Adrenal gland (tissue), 12 donors: Measurements from ENCODE around the gene LRIG1. TPM values are rescaled to one million over a fixed set of nuclear protein-coding genes. Genes with fewer than 3 reads are reported as not detected.

Source experiments
- DNase-seq, 7 donors: peaks; one replicate each; pipeline ENCODE4 v3.0.0-alpha.2; 2019 to 2020
- H3K27ac ChIP-seq, 5 donors: fragments of 200-600 bp; sonication (generic) in 4 of 5; 1 replicate in 3 of 5; 2 replicates in 2 of 5; pipeline versions ENCODE4 v1.5.1 to v1.8.0; 2016 to 2020; ENCODE audit warnings: mild to moderate bottlenecking in 1 of 5
- H3K27me3 ChIP-seq: fragments of 200-600 bp; 2 replicates; pipeline ENCODE4 v1.8.0; 2021
- H3K36me3 ChIP-seq, 2 donors: fragments of 200-600 bp; replicated peaks in 1 of 2; 1 replicate in 1 of 2; 2 replicates in 1 of 2; pipeline versions ENCODE4 v1.5.1 to v1.8.0; 2018 to 2022
- H3K4me1 ChIP-seq, 2 donors: fragments of 200-600 bp; replicated peaks in 1 of 2; 1 replicate in 1 of 2; 2 replicates in 1 of 2; pipeline versions ENCODE4 v1.5.1 to v1.8.0; 2018 to 2021
- H3K4me3 ChIP-seq, 4 donors: fragments of 200-600 bp; sonication (generic) in 3 of 4; one replicate each; pipeline ENCODE4 v1.5.1; 2016 to 2018
- H3K9me3 ChIP-seq, 3 donors: fragments of 200-600 bp; sonication (generic) in 1 of 3; replicated peaks in 1 of 3; 1 replicate in 2 of 3; 2 replicates in 1 of 3; pipeline versions ENCODE4 v1.5.1 to v1.8.0; 2016 to 2021
- POLR2A ChIP-seq, 2 donors: fragments of 450-650 bp; IDR thresholded peaks; one replicate each; pipeline ENCODE4 v1.6.1; 2017; ENCODE audit warnings: antibody characterized with exemption in 2 of 2, mild to moderate bottlenecking in 2 of 2, moderate library complexity in 1 of 2
- WGBS, 4 donors: extraction: QIAGEN DNeasy Blood & Tissue Kit in 2 of 4; methylation state at CpG; one replicate each; pipeline versions ENCODE4 v1.1.5 to v1.1.7; 2013 to 2017; 5-methylcytosine and 5-hydroxymethylcytosine counted together
- intact Hi-C, 2 donors: fragments of 100-400 bp; cut with DNase I; formaldehyde crosslinking; loops; one replicate each; pipeline versions ENCODE4 v1.14.1 to v1.15.0; 2022 to 2023
- polyA plus RNA-seq, 3 donors: library from polyadenylated mRNA; stranded (reverse); fragments of 200-250 nt in 2 of 3; fragments of 350-450 nt in 1 of 3; fragmentation: Illumina TruSeq in 1 of 3; extraction: RNeasy Lipid Tissue Mini Kit (QIAGEN cat#74804) in 1 of 3; gene quantifications; one replicate each; pipeline ENCODE4 v1.2.3, GENCODE V29; 2013 to 2014
- total RNA-seq, 9 donors: library from RNA; depleted of rRNA in 4 of 9; stranded (reverse); fragments of >200 nt in 4 of 9; fragments of 120-200 nt in 1 of 9; fragmentation: NEBNext Ultra II Directional in 1 of 9; extraction: Animal tissue kit (Norgen Biotek cat#: 25700) in 1 of 9; gene quantifications; one replicate each; pipeline versions ENCODE4 v1.1.0 to v1.2.4, GENCODE V29; 2013 to 2023
- TF ChIP-seq, protein P1 (sequence below), 6 experiments: fragments of 450-650 bp in 4 of 6; fragments of 200-600 bp in 2 of 6; sonication (generic) in 1 of 6; IDR thresholded peaks; 1 replicate in 5 of 6; 2 replicates in 1 of 6; pipeline versions ENCODE4 v1.5.1 to v1.8.0; 2016 to 2021; ENCODE audit warnings: antibody characterized with exemption in 6 of 6, mild to moderate bottlenecking in 2 of 6, moderate library complexity in 1 of 6
- donor health status: healthy with polysubstance abuse.
- donor health status: Bipolar disorder and iron deficiency.
- donor health status: DM: yes; HTN: yes; CAD: no.
- donor health status: DM: no; HTN: no; CAD: no.
- donor health status: DM: no; HTN: no; CAD: no.
- donor health status: DM: yes; HTN: yes; CAD: no.

LRIG1 gene
- total and polyA plus RNA-seq, 12 donors, result 1.5 to 13.3 (median 4.7) TPM

DNA sequence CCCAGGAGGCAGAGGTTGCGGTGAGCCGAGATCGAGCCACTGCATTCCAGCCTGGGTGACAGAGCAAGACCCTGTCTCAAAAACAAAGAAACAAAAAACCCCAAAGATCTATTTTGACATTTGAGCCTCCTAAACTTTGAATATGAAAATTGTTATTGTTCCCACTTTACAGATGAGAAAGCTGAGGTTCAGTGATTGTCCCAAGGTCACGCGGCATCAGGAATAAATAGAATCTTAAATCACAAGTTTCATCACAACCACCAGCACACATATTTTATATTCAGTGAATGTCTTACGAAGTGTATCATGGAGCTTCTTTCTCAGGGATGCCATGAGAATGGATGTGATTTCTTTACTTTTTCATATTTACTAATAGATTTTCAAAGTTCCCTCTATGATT lies 5.3 kb upstream of the LRIG1 start:
- H3K27ac ChIP-seq, result no peak overlapping the region
- intact Hi-C loops, result loop anchor here in 1 of 2 donors (10.0 kb wide), 1 partner anchor 309 kb away; no protein-coding TSS in a partner anchor
- H3K27me3 ChIP-seq, result no peaks in the 10 kb centered on the region
- H3K4me3 ChIP-seq, result no peak overlapping the region
- TF ChIP-seq POLR2A (IDR thresholded peaks at IDR 0.05), result no peak
- no peaks in the 10 kb centered on the region for H3K36me3 ChIP-seq
- DNase-seq, result no peak
- WGBS, 4 donors, result 85 to 95% (median 89%) methylated on average over 6 of the region's 6 CpGs
- no peaks in the 10 kb centered on the region for H3K9me3 ChIP-seq
- peaks cover 0 to 4% of the 10 kb centered on the region in 2 donors for H3K4me1 ChIP-seq

DNA sequence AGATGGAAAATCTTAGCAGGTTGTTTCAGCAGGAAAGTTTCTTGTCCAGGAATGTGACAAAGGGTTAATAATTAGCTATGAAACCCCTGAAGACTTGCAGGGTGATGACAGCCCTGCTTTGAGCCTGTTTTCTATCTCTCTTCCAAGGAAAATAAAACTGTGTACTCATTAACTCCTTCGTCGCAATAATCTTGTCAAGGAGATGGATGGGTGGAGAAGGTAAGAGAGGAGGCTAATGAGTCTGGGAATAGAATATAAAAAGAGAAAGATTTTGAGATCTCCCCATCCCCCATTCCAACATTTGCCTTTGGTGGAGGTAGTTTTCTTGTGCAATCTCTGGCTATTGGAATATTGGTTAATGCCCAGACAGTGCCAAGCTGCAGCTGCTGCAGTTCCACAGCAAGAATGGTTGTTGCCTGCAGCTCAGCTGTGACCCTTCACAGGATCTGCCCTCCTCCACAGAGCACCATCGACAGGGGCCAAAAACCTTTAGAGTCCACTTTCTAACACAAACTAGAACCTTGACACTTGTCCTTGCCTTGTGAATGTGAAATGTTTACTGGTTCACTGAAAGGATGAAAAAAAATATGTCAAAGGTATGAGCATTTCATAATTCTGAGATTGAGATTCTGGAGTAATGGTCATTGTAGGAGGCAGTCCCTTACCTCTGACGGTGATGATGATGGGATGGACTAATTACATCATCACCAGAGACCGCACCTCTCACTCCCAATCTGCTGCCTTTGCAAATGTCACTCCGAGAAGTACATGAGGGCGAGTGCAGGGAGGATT lies 4.2 kb upstream of the LRIG1 start:
- H3K9me3 ChIP-seq, result no peaks in the 10 kb centered on the region
- 54 to 62% (median 58%) methylated on average over 7 of the region's 7 CpGs for WGBS, 4 donors
- no peak for TF ChIP-seq POLR2A (IDR thresholded peaks at IDR 0.05)
- TF ChIP-seq, protein P1, sequence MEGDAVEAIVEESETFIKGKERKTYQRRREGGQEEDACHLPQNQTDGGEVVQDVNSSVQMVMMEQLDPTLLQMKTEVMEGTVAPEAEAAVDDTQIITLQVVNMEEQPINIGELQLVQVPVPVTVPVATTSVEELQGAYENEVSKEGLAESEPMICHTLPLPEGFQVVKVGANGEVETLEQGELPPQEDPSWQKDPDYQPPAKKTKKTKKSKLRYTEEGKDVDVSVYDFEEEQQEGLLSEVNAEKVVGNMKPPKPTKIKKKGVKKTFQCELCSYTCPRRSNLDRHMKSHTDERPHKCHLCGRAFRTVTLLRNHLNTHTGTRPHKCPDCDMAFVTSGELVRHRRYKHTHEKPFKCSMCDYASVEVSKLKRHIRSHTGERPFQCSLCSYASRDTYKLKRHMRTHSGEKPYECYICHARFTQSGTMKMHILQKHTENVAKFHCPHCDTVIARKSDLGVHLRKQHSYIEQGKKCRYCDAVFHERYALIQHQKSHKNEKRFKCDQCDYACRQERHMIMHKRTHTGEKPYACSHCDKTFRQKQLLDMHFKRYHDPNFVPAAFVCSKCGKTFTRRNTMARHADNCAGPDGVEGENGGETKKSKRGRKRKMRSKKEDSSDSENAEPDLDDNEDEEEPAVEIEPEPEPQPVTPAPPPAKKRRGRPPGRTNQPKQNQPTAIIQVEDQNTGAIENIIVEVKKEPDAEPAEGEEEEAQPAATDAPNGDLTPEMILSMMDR (IDR thresholded peaks at IDR 0.05), result no peak
- H3K27ac ChIP-seq, result no peak overlapping the region
- H3K27me3 ChIP-seq, result no peaks in the 10 kb centered on the region
- H3K4me1 ChIP-seq, result peaks cover 0 to 4% of the 10 kb centered on the region in 2 donors
- DNase-seq, result no peak
- H3K36me3 ChIP-seq, result no peaks in the 10 kb centered on the region
- intact Hi-C loops, result loop anchor here in 1 of 2 donors (10.0 kb wide), 1 partner anchor 310 kb away; no protein-coding TSS in a partner anchor
- no peak overlapping the region for H3K4me3 ChIP-seq

DNA sequence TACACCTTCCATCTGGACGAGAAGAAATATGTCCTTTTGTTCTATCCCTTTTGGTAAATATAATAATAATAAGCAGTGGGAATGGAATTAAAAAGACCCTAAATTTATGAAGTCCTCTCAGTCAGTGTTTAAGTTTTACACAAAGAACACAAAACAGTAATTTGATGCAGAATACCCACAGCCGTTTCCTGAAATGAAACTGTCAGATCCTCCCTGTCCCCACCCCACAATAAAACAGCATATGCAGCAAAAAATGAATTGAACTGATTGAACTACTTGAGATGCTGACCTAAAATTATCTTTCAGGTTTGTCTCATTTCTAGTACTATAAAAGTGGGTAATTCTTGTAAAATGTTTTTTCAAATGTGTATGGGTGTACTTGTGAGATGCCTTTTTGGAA lies 2.2 kb upstream of the LRIG1 start:
- no peak for DNase-seq
- H3K27me3 ChIP-seq, result no peaks in the 10 kb centered on the region
- intact Hi-C loops, result loop anchor here in 1 of 2 donors (10.0 kb wide), 1 partner anchor 312 kb away; no protein-coding TSS in a partner anchor
- 53 to 65% (median 60%) methylated on average over 2 of the region's 2 CpGs for WGBS, 4 donors
- no peak overlapping the region for H3K4me3 ChIP-seq
- no peaks in the 10 kb centered on the region for H3K36me3 ChIP-seq
- H3K9me3 ChIP-seq, result no peaks in the 10 kb centered on the region
- no peak for TF ChIP-seq POLR2A (IDR thresholded peaks at IDR 0.05)
- TF ChIP-seq, protein P1 (IDR thresholded peaks at IDR 0.05), result no peak
- H3K27ac ChIP-seq, result no peak overlapping the region
- H3K4me1 ChIP-seq, result peaks cover 0 to 12% of the 10 kb centered on the region in 2 donors

DNA sequence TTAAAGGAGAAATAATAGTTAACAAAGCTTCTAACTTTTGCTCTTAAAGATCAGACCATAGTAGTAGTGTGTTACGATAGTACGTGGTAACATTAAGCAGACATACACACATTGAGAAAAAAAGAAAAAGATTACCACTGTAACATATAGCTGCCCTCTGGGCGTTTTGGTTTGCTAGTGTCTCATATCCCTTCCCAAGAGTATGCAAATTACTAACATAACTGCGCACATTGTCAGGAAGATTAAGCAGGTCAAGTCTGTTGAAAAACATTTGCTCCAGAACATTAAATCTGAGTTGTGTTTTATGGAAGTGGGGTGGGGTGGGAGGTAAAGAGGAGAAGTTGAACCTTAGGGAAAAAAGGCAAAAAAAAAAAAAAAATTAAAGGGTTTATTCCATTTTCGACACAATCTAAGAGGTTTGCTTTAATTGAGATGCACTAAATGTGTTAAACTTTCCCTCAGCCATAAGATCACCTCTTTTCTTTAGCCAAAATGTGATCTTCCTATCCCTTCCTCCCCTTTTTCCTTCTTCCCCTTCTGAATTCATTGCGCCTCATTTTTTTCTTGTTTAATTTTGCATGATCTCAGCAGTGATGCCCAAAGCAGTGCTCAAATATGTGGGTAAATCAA lies 1.5 kb upstream of the LRIG1 start:
- peaks cover 0 to 12% of the 10 kb centered on the region in 2 donors for H3K4me1 ChIP-seq
- no peak for DNase-seq
- no peaks in the 10 kb centered on the region for H3K9me3 ChIP-seq
- H3K27me3 ChIP-seq, result no peaks in the 10 kb centered on the region
- no peaks in the 10 kb centered on the region for H3K36me3 ChIP-seq
- intact Hi-C loops, result loop anchor here in 1 of 2 donors (10.0 kb wide), 1 partner anchor 312 kb away; no protein-coding TSS in a partner anchor
- H3K4me3 ChIP-seq, result no peak overlapping the region
- TF ChIP-seq POLR2A (IDR thresholded peaks at IDR 0.05), result no peak
- TF ChIP-seq, protein P1 (IDR thresholded peaks at IDR 0.05), result no peak
- H3K27ac ChIP-seq, result no peak overlapping the region
- 62 to 72% (median 67%) methylated on average over 6 of the region's 6 CpGs for WGBS, 4 donors
